Measurements from ENCODE around the gene PCDH19.
"Not testable (repeated sequence)": the region's sequence is repeated elsewhere in the genome, so short reads cannot be mapped to it uniquely, and the experiment has no call there.

Gene PCDH19, protein sequence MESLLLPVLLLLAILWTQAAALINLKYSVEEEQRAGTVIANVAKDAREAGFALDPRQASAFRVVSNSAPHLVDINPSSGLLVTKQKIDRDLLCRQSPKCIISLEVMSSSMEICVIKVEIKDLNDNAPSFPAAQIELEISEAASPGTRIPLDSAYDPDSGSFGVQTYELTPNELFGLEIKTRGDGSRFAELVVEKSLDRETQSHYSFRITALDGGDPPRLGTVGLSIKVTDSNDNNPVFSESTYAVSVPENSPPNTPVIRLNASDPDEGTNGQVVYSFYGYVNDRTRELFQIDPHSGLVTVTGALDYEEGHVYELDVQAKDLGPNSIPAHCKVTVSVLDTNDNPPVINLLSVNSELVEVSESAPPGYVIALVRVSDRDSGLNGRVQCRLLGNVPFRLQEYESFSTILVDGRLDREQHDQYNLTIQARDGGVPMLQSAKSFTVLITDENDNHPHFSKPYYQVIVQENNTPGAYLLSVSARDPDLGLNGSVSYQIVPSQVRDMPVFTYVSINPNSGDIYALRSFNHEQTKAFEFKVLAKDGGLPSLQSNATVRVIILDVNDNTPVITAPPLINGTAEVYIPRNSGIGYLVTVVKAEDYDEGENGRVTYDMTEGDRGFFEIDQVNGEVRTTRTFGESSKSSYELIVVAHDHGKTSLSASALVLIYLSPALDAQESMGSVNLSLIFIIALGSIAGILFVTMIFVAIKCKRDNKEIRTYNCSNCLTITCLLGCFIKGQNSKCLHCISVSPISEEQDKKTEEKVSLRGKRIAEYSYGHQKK (N-terminal part only)

DNA sequence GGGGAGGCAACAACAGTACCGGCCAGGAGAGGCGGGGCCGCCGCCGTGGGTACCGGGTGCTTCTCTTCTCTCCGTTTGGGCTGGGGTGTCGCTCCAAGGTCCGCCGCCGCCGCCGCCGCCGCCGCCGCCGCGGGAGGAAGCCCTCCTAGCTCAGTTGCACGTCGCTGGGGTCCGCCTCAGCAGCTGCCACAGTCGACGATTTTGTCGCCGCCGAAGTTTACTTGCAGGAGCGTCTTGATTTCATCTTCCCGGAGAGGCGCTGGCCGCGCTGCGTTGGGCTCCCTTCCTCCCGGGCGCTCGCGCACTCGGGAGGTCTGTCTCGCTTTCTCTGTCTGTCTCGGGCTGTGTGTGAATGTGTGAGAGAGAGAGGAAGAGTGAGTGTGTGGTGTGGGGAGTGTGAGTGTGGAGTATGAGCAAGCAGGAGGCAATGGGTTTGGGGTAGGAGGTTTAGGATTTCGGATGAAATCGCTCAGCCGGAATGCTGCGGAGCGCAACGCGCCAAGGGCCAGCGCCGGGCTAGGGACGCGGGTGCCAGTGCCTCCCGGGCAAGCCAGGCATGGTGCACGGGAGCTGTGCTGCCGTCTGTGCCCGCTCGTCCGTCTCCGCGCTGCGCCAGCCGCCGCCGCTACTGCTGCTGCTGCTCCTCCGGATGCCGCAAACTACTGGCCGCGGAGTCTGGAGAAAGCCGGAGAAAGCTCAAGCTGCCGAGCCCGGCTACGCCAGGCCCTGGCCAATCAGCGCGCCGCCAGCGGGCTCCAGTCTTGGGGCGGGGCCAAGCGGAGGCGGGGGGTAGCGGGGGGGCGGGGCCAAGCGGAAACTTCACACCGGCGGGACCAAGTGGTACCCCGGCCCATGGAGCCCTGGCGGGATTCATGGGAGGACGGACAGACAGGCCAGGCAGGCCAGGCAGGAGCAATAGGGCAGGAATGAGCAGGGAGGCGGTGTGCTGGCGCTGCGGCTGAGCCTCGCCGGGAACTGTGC, at the start of gene PCDH19:
Gene PCDH19 (minus strand): TSS at position 664 of the 981 bp plus-strand sequence. CDS start 1,676 bp downstream, outside the sequence.
- peak in 1 of 2 donors; percentile 13 for DNase-seq (ENCODE audit: low read depth in 2 of 2)

DNA sequence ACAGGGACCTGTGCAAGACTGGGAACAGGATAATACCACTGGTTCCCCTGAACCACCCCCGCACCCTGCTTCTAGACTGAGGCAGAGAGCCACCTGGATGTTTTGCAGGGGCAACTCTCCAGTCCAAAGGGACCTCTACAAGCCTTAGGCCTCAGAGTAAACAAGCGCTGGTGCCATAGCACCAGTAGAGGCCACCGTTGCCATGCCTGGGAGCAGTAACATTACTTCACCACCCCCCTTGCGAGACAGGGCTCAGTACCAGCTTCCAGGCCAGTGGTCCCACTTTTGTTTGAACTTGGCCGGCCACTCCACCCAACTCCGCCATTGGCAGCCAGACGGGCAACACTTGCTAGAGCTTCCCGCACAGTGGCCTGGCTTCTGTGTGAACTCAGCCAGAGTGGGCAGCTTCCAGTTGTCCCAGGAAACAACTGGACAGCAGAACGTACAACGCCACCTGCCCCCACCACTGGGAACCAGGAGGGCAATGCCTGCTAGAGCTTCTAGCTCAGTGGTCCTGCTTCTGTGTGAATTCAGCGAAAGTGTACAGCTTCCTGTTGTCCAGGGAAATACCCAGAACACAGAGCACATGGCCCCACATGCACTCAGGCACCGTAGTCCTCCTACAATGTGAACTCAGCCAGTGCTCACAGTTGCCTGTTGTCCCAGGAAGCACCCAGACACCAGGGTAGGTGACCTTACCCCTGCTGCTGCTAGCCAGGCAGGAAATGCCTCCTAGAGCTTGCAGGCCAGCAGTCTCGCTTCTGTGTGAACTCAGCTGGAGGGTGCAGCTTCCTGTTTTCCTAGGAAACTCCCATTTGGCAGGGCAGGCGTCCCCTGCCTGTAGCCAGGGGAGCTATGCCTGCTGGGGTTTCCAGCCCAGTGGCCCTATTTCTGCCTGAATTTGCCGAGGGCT, 39.9 kb upstream of the PCDH19 start:
- no peak for DNase-seq (ENCODE audit: low read depth in 2 of 2)

DNA sequence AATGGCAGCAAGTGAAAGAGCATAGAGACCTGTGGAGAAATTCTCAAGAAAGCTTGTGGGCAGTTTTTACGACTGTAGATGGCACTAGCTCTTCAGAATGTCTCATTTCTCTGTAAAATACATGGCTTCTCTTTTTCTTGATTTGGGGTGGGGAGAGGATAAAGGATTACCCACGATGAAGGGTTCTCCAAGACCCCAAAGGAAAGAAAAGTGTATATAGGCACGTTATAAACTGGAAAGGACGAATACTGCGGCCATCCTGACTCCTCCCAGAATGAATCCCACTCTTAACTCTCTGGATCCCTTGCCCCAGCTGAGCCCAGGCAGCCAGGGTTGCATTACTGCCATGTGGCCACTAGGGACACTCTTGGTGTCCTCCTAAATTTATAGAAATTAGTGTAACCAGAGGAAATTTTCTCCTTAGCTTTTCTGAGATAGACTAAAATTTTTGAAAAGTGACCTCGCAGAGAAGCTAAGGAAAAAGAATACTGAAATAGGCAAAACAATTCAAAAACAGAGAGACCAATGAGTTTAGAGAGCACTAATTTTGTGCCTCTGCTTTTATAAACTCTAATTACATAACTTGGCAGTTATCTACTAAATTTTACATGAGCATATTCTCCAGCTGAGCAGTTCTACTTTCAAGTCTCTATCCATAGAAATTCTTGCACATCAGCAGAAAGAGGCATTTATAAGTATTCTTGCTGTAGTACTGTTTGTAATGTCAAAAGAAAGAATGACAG, 37.8 kb upstream of the PCDH19 start:
- DNase-seq (ENCODE audit: low read depth in 2 of 2): no peak

DNA sequence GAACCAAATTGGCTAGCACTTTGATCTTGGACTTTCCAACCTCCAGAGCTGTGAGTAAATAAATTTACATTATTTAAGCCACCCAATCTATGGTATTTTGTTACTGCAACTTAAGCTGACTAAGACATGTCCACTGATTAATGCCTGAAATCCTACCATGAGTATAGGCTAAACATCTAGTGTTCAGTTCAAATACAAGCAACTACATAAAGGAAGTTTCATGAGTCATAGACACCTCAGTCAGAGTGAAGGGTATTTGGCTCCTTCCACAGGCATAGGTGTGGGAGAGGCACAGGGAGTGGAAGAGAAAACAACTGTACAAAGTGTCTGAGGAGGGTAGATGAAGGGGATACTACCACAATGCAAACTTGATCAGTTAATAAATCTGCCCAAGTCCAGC, 35.5 kb upstream of the PCDH19 start:
- no peak for DNase-seq (ENCODE audit: low read depth in 2 of 2)

DNA sequence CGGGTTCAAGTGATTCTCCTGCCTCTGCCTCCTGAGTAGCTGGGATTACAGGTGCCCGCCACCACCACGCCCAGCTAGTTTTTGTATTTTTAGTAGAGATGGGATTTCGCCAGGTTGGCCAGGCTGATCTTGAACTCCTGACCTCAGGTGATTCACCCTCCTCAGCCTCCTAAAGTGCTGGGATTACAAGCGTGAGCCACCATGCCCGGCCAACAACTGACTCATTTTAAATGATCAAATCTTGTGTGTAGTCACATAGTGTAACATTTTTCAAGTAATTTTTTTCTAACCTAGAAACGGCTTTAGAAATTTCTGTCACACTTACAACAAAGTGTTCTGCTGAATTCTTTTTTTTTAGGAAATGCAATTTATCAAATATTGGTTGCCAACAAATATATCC, 31.2 kb upstream of the PCDH19 start:
- not testable (repeated sequence) for DNase-seq (ENCODE audit: low read depth in 2 of 2)

DNA sequence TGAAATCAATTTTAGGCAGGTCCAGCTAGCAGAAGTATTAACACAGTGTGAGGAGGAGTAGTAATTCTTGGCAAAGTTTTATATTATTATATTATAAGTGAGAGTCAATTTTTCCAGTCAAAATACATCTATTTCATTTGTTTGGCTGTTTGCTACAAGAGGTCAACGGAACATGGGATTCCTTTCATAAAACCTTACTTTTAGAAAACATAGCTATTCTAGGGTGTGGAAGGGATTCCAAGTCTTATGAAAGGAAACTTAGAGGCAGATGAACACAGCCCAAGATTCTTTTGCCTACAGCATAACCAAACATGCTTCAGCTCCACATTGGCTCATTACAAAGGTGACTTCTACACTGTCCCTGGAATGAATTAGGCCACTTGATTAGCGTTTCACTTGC, 29.9 kb upstream of the PCDH19 start:
- no peak for DNase-seq (ENCODE audit: low read depth in 2 of 2)

DNA sequence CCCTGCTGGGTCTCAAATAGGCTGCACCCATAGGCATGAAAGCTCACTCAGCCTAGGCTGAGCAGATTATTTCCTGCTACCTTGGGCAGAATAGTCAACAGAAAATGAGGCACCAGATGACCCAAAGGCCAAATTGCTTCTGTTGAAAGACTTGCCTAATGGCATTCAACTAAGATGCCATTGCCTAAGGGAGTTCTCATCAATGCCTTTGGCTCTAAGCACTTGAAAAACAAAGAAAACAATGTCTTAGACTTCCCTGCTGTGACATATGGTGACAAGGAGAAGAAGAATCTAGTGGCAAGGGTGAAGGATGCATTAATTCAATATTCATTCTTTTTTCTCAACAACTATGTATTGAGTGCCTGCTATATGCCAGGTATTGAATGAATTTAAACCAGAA, 25.7 kb upstream of the PCDH19 start:
- no peak for DNase-seq (ENCODE audit: low read depth in 2 of 2)

DNA sequence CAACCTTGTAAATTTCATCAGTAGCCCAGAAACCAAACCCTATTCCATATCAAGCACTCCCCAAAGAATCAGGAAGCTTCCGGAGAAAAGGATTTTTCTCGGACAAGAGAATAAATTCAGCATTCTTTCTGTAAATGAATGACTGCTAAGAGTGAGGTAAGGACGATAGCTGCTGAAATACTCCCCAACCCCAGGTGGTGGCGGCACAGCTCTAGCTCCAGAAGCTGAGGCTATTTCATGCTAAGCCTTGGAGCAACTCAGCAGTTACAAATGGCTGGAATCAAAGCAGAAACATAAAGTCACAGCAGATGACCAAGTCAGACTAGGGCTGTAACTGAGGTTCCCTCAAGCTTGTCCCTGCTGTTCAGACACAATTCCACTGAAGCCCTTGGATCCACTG, 13.9 kb upstream of the PCDH19 start:
- no peak for DNase-seq (ENCODE audit: low read depth in 2 of 2)

DNA sequence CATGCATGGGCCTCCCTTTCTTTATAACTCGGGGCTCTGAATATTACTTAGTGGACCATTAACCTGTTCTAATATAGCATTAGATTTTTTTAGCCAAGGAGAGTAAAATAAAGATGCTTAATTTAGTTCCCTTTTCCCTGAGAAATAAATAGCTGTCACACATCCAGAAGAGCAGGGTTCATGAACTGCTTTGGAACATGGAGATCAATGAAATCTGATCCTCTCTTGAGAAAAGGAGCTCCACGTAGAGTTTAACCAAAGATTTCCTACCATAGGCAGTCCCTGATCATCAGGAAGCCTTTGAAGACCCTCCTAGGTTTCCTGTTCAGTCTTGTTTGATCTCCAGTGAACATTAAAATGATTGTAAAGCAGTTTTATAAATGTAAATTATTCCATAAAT, 8.5 kb upstream of the PCDH19 start:
- no peak for DNase-seq (ENCODE audit: low read depth in 2 of 2)

DNA sequence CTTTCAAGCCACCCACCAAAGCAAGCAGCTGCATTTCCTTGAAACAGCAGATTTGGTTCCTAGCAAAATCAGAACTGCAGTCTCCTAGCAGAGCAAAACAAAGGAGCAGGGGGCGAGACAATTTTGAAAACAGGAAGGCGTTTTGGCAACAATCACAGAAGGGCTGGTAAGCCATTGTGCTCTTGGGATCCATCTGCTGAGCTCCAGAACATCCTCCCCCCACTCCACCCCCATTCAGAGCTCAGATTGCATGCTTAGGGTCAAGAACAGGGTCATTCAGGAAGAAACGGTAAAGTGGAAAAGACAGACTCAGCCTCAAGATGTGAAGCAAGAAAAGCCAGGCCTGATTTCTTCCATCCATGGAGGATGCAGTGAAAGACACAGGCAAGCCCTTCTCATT, 7.6 kb upstream of the PCDH19 start:
- DNase-seq (ENCODE audit: low read depth in 2 of 2): no peak

DNA sequence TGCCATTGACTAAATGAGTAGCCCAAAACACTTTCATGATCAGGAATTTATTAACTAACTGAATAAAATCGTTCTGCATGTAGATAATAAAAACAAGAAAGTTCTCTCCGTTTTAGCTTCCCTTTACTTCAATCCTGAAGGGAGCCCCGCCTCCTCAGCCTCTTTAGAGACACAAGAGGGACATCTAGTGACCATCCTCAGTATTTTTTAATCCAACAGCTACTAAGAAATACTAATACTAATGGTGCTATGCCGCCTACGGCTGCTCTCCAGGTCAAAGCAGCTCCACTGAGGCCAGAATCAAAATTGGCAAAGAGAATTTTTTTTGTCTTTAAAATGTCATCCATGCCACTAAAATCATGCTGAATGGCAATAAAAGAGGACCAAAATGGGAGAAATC, 3.2 kb upstream of the PCDH19 start:
- no peak for DNase-seq (ENCODE audit: low read depth in 2 of 2)

DNA sequence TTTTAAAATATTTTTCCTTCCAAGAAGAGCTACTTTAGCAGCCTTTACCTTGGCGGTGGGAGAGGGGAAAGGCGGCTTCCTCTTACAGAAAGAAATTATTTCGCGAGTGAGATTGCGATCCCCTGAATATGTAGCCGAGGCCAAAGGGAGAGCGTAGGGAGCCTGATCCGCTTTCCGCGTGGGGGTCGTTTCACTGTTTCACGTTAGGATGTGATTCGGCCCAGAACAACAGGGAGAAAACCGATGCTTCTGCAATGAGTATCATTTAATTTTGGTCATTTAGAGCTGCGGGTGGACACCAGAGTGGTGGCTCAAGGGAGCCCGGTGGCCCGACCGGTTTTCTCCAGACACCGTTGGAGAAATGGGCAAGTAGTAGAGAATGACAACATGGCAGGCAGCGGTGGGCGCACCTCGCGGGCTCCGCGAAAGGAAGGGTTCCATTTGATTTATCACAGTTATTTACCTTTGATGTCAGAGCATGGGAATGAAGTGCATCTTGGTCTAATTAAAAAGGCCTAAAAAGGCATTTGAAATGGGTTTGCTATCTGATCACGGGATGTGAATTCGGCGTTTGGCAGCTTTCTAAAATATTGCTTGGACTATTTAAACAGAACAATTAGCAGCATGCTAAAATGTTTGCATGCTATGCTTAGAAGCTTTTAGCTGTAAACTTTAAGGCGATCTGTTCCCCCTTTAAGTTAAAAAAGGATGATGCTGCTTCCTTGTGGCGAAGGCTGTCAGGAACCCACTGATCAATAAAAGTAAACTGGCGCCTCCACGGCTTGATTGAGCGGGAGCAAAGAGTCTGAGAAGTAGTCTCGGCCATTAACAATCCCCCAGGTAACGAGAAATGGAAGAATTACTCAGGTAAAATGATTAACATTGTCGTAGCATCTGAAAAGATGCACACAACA, 2.0 kb upstream of the PCDH19 start:
- DNase-seq (ENCODE audit: low read depth in 2 of 2): no peak

DNA sequence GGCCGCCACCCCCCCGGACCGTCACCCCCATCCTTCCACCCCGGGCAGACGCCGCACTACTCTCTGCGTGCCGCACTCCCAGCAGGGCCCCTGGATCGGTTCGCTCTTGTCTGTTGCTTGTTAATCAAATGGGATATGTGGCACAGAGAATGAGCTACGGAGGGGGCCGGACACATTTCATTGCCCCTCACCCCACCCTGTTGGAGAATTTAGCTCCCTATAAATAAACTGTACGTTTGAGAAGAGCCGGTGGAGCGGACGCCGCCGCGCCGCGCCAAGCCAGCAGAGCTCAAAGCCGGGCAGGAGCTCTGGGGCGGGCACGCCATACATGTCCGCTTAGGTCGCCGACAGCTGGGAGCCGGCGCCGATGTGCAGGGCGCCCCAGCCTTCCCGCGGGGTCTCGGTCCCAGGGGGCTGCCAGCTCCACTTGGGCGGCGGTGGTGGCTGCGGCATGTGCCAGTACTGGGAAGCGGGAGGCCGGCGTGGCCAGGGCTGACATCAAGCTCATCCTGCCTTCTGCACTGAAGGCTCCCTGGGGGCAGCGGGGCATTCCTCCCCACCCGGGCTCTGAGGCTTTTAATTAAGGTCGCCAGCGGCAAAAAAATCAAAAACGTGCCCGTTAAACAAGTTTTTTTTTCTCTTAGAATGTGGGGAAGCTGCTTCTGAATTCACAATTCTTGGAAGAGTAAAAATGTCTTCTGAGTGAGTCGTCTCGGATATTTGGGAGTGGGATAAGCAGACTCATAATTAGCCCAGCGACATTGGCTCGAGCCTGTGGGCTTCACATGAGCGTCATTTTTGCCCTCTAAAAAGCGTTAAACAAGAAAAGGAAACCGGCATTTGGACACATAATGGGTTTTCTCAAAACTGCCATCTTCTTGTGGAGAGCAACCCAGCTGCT, 1.1 kb upstream of the PCDH19 start:
- DNase-seq (ENCODE audit: low read depth in 2 of 2): no peak

DNA sequence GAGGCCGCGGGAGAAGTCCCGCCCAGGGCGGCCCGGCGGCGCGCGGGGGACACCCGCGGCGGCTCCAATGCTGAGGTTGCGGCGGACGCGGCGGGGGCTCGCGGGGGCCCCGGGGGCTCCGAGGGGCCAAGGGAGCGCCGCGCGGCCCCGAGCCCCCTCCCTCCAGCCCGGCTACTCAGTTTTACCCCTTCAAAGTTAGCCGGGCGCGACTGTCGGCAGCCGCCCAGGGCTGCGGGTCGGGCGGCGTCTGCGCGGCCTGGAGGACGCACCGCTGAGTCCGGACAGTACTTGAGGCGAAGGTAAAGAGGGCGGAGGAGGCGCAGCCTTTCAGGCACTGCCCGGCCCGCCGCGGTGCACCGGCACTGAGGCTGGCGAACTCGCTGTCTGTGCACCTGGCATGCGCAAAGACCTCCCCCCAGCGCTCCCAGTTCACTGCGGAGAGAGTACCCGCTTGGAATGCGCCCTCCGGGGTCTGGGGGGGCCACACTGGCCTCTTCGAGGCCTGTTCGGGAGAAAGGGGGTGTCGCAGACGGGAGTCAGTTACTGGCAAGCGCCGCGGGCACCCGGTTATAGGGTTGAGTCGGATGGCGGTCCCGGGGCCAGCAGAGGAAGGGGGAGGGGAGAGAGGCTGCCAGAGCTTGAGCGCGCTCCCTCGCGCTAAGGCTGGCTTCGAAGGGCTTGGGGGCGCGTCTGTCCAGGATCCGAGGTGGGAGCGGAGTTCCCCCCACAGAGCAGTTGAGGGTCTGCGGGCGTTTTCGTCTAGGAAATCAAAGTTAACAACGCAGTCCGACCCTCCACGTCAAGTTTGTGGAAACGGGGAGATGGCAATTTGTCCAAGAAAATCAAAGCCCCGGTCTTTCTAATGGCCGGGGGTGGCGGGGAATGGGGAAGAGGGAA, 1.1 kb downstream of the PCDH19 start:
- no peak for DNase-seq (ENCODE audit: low read depth in 2 of 2)

DNA sequence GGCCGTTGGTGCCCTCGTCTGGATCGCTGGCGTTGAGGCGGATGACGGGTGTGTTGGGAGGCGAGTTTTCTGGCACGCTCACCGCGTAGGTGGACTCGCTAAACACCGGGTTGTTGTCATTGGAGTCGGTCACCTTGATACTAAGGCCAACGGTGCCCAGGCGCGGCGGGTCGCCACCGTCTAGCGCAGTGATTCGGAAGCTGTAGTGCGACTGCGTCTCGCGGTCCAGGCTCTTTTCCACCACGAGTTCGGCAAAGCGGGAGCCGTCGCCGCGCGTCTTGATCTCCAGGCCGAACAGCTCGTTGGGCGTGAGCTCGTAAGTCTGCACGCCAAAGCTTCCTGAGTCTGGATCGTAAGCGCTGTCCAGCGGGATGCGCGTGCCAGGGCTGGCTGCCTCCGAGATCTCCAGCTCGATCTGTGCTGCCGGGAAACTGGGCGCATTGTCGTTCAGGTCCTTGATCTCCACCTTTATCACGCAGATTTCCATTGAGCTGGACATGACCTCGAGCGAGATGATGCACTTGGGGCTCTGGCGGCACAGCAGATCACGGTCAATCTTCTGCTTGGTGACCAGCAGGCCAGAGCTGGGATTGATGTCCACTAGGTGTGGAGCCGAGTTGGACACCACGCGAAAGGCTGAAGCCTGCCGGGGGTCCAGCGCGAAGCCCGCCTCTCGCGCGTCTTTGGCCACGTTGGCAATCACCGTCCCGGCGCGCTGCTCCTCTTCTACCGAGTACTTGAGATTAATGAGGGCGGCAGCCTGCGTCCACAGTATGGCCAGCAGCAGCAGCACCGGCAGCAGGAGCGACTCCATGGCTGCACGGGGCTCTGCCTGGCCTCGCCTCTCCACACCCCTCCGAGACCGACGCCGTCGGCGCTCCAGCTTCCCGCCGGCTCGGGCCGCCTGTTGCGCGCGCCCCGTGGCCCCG, 2.0 kb downstream of the PCDH19 start:
- no peak for DNase-seq (ENCODE audit: low read depth in 2 of 2)
